GM12878 (cell line): Measurements from ENCODE around the gene LRP5. TPM values are rescaled to one million over a fixed set of nuclear protein-coding genes. Genes with fewer than 3 reads are reported as not detected.

ENCODE experiments used
- ATAC-seq: fragments of 200-7000 bp; cut with Tn5 transposase; 3 replicates; pipeline ENCODE4 v1.9.1; 2020; ENCODE audit warnings: mild to moderate bottlenecking, moderate library complexity
- BruUV-seq: library from RNA; stranded (reverse); fragments of 400-500 nt; replicated peaks from 2 replicates; lab custom pipeline; 2021; lab: Mats Ljungman, UMichigan
- CTCF ChIA-PET: fragments of 300-600 bp; sonication (Branson Sonifier 250); formaldehyde crosslinking; extraction: SDS; loops from one replicate; lab custom pipeline; 2021; ENCODE audit warnings: inconsistent platforms; lab: Yijun Ruan, JAX
- POLR2A ChIA-PET: fragments of 350-600 bp; formaldehyde crosslinking; extraction: SDS; loops from one replicate; lab custom pipeline; 2021; ENCODE audit warnings: inconsistent platforms; lab: Charles Lee
- RAD21 ChIA-PET: fragments of 300-600 bp; sonication (Branson Sonifier 250); formaldehyde crosslinking; loops from one replicate; lab custom pipeline; 2023; ENCODE audit warnings: antibody characterized with exemption; ENCODE audit not compliant: unreplicated experiment; lab: Charles Lee
- SMC1A ChIA-PET: fragments of 300-600 bp; sonication (Branson Sonifier 250); formaldehyde crosslinking; loops from one replicate; lab custom pipeline; 2023; ENCODE audit not compliant: unreplicated experiment, uncharacterized antibody; lab: Charles Lee
- DNase-seq: peaks from one replicate; pipeline ENCODE4 v3.0.0-alpha.2; 2011; ENCODE audit warnings: low read depth, low spot score
- FAIRE-seq: peaks from 3 replicates; lab custom pipeline; 2011; peaks lifted over from hg19 to GRCh38; lab: Jason Lieb, UNC
- H2AFZ ChIP-seq: 2 replicates; pipeline ENCODE4 v1.6.0; 2011; ENCODE audit warnings: low read depth, low read length, control low read depth; ENCODE audit not compliant: control insufficient read depth
- H3K27ac ChIP-seq: 2 replicates; pipeline ENCODE4 v1.5.1; 2011; ENCODE audit warnings: control low read depth; ENCODE audit not compliant: control insufficient read depth, insufficient read depth
- H3K27me3 ChIP-seq, 2 experiments: replicated peaks in 1 of 2; 2 replicates each; pipeline versions ENCODE4 v1.6.0 to v1.6.1; 2011; ENCODE audit warnings: low read length in 1 of 2; ENCODE audit not compliant: control insufficient read depth in 2 of 2, insufficient read depth in 2 of 2
- H3K36me3 ChIP-seq, 2 experiments: 2 replicates each; pipeline ENCODE4 v1.5.1; 2011; ENCODE audit warnings: low read length in 1 of 2; ENCODE audit not compliant: control insufficient read depth in 2 of 2, insufficient read depth in 2 of 2
- H3K4me1 ChIP-seq: 2 replicates; pipeline ENCODE4 v1.6.1; 2011; ENCODE audit warnings: mild to moderate bottlenecking, low read length, moderate library complexity, mixed read lengths; ENCODE audit not compliant: control insufficient read depth, insufficient read depth
- H3K4me2 ChIP-seq: 2 replicates; pipeline ENCODE4 v1.6.0; 2011; ENCODE audit warnings: control low read depth; ENCODE audit not compliant: control insufficient read depth, insufficient read depth
- H3K4me3 ChIP-seq: fragments of 200-600 bp; sonication (generic); 2 replicates; pipeline ENCODE4 v1.5.1; 2016
- H3K79me2 ChIP-seq: 2 replicates; pipeline ENCODE4 v1.6.0; 2011; ENCODE audit warnings: low read length; ENCODE audit not compliant: control insufficient read depth, insufficient read depth
- H3K9ac ChIP-seq: 2 replicates; pipeline ENCODE4 v1.8.0; 2011; ENCODE audit warnings: low read length, control low read depth, mixed read lengths; ENCODE audit not compliant: control insufficient read depth, insufficient read depth
- H3K9me3 ChIP-seq: replicated peaks from 3 replicates; pipeline ENCODE4 v1.5.1; 2011; ENCODE audit warnings: mild to moderate bottlenecking, low read length; ENCODE audit not compliant: control insufficient read depth, insufficient read depth
- H4K20me1 ChIP-seq: 2 replicates; pipeline ENCODE4 v1.6.0; 2011; ENCODE audit not compliant: control insufficient read depth, insufficient read depth
- CBX5 ChIP-seq: sonication (generic); IDR thresholded peaks from 2 replicates; pipeline ENCODE4 v1.6.1; 2016; ENCODE audit warnings: low read depth, moderate library complexity, mild to moderate bottlenecking, inconsistent platforms
- SIN3A ChIP-seq: IDR thresholded peaks from 2 replicates; pipeline ENCODE4 v1.6.1; 2012; ENCODE audit warnings: low read depth, low read length, improper control_type of control experiment
- ZBTB40 ChIP-seq: fragments of 450-650 bp; IDR thresholded peaks from 2 replicates; pipeline ENCODE4 v1.6.1; 2016; ENCODE audit warnings: mild to moderate bottlenecking, moderate library complexity, borderline replicate concordance
- WGBS: methylation state at CpG from one replicate; pipeline ENCODE4 v1.1.6; 2016; ENCODE audit warnings: low lambda C conversion rate; ENCODE audit not compliant: insufficient replicate concordance, insufficient coverage; ENCODE audit errors: missing lambda C conversion rate; 5-methylcytosine and 5-hydroxymethylcytosine counted together
- in situ Hi-C: fragments of 300-500 bp; cut with MboI; formaldehyde crosslinking; loops from 9 replicates; pipeline ENCODE4 v1.14.3; 2018; ENCODE audit warnings: mixed read lengths
- intact Hi-C: fragments of 100-400 bp; cut with micrococcal nuclease; formaldehyde crosslinking; loops from one replicate; pipeline ENCODE4 v1.14.2; 2022; ENCODE audit not compliant: unreplicated experiment
- polyA plus RNA-seq, 11 experiments: library from polyadenylated mRNA; depleted of rRNA in 4 of 11; unstranded in 6 of 11; stranded (reverse) in 5 of 11; fragments of >200 nt; fragmentation: Nextera tagmentation in 4 of 11; fragmentation: Illumina TruSeq in 1 of 11; extraction: Ambion mirVana in 4 of 11; extraction: Trizol in 1 of 11; gene quantifications; 1 replicate in 1 of 11; 2 replicates in 10 of 11; pipeline versions ENCODE4 v1.2.1 to v1.2.3, GENCODE V29; 2011 to 2016; ENCODE audit warnings: inconsistent platforms in 2 of 11, missing spikeins in 2 of 11, low read depth in 1 of 11
- total RNA-seq, 4 experiments: library from RNA; depleted of rRNA in 3 of 4; stranded (reverse); fragments of >200 nt in 3 of 4; fragmentation: Illumina TruSeq in 1 of 4; extraction: Trizol in 1 of 4; gene quantifications; 2 replicates each; pipeline versions ENCODE4 v1.2.1 to v1.2.3, GENCODE V29; 2013 to 2021

LRP5 gene
- total and polyA plus RNA-seq, 10 of the 15 experiments (the other 5 are each of a cell fraction or from before 2014, with no cell fraction given) = 0.37 to 34.0 (median 6.6) TPM

GRCh38 chr11:68266936-68267880 lies 45.2 kb upstream of the LRP5 start:
- Histone ChIP-seq H3K4me1 (peaks cover 39% of the 10 kb centered on the region), H3K4me2 (peak overlapping the region; percentile 88), H2AFZ (no peak overlapping the region), H3K27me3 (no peaks in the 10 kb centered on the region), H3K4me3 (peak overlapping the region; percentile 60), H4K20me1 (no peaks in the 10 kb centered on the region), H3K27ac (peak overlapping the region; percentile 93), H3K9ac (peak overlapping the region; percentile 19), H3K36me3 (peaks cover 16 to 24% of the 10 kb centered on the region in 2 experiments; a peak in 3 of 4 replicates), H3K9me3 (no peaks in the 10 kb centered on the region), H3K79me2 (peaks cover 60% of the 10 kb centered on the region)
- FAIRE-seq = peak; percentile 35
- RAD21 ChIA-PET = interaction anchor here (0.8 to 3.8 kb wide), 4 partner anchors 9 to 33 kb away, joined by 4 to 24 read pairs (median 12); no protein-coding TSS in a partner anchor
- CTCF ChIA-PET = interaction anchor here (1.1 to 14.0 kb wide), 8 partner anchors 10 to 916 kb away, joined by 3 to 365 read pairs (median 4); no protein-coding TSS in a partner anchor
- POLR2A ChIA-PET = interaction anchor here (0.6 to 2.1 kb wide), 8 partner anchors 11 to 193 kb away, joined by 4 to 13 read pairs (median 6); partner anchors contain the start of gene PPP6R3
- TF ChIP-seq ZBTB40 = peak; percentile 93
- TF ChIP-seq CBX5 = no peak
- peak; percentile 14; the same call in 1 of the 2 replicates for TF ChIP-seq SIN3A
- DNase-seq = no peak
- intact Hi-C loops (loop anchor here (5.0 kb wide), 1 partner anchor 195 kb away; the partner anchor contains the start of gene PPP6R3), in situ Hi-C loops (no loop called here)
- no peak for ATAC-seq
- WGBS = 83% methylated on average over 12 of the region's 12 CpGs
- TSS peak; percentile 60 for BruUV-seq
- SMC1A ChIA-PET = interaction anchor here (0.9 to 9.9 kb wide), 7 partner anchors 9 to 74 kb away, joined by 3 to 102 read pairs (median 6); no protein-coding TSS in a partner anchor
